ENCODE results near the gene CAMTA1. TPM values are rescaled to one million over a fixed set of nuclear protein-coding genes. Genes with fewer than 3 reads are reported as not detected.

Gene CAMTA1
- total RNA-seq, 6 donors from 2014 or later, result 38.8 to 74.0 (median 46.1) TPM

GRCh38 chr1:7302873-7303272, 517.6 kb downstream of the CAMTA1 start:
- Histone ChIP-seq H3K36me3 (no peaks in the 10 kb centered on the region), H3K9me3 (peaks cover 5 to 9% (median 8%) of the 10 kb centered on the region in 4 donors), H3K4me1 (no peaks in the 10 kb centered on the region), H3K27ac (no peak overlapping the region), H3K4me3 (no peak overlapping the region), H3K27me3 (no peaks in the 10 kb centered on the region)
- no peak for DNase-seq
- TF ChIP-seq EP300 (IDR thresholded peaks at IDR 0.05) (no peak), POLR2AphosphoS5 (IDR thresholded peaks at IDR 0.05) (no peak), POLR2A (IDR thresholded peaks at IDR 0.05) (no peak), CTCF (IDR thresholded peaks at IDR 0.05) (no peak)
- ATAC-seq (ENCODE audit: low FRiP score in 2 of 2), result no peak
- 48 to 60% methylated on average over 4 to 5 of the region's 5 CpGs for WGBS, 2 donors

- Histone ChIP-seq H3K9me3 (peaks cover 5 to 10% (median 8%) of the 10 kb centered on the region in 4 donors), H3K4me1 (no peaks in the 10 kb centered on the region), H3K4me3 (no peak overlapping the region), H3K27ac (no peak overlapping the region), H3K36me3 (no peaks in the 10 kb centered on the region), H3K27me3 (no peaks in the 10 kb centered on the region)
- TF ChIP-seq POLR2AphosphoS5 (IDR thresholded peaks at IDR 0.05) (no peak), CTCF (IDR thresholded peaks at IDR 0.05) (no peak), POLR2A (IDR thresholded peaks at IDR 0.05) (no peak), EP300 (IDR thresholded peaks at IDR 0.05) (no peak)
- DNase-seq (no peak), ATAC-seq (ENCODE audit: low FRiP score in 2 of 2) (no peak)
- WGBS, 2 donors, result 70 to 74% methylated on average over 8 of the region's 8 CpGs
These were observed 518.5 kb downstream of the CAMTA1 start for GRCh38 chr1:7303554-7304317.

- H3K4me3 ChIP-seq, result no peak overlapping the region
- TF ChIP-seq POLR2AphosphoS5 (IDR thresholded peaks at IDR 0.05) (no peak), POLR2A (IDR thresholded peaks at IDR 0.05) (no peak), EP300 (IDR thresholded peaks at IDR 0.05) (no peak), CTCF (IDR thresholded peaks at IDR 0.05) (no peak)
These were observed 527.9 kb downstream of the CAMTA1 start for GRCh38 chr1:7313081-7313546.

GRCh38 chr1:7313826-7314225, 528.6 kb downstream of the CAMTA1 start:
- DNase-seq (no peak), ATAC-seq (ENCODE audit: low FRiP score in 2 of 2) (no peak)
- Histone ChIP-seq H3K4me1 (no peaks in the 10 kb centered on the region), H3K9me3 (no peaks in the 10 kb centered on the region), H3K36me3 (no peaks in the 10 kb centered on the region), H3K27ac (no peak overlapping the region), H3K4me3 (no peak overlapping the region), H3K27me3 (no peaks in the 10 kb centered on the region)
- TF ChIP-seq POLR2AphosphoS5 (IDR thresholded peaks at IDR 0.05) (no peak), CTCF (IDR thresholded peaks at IDR 0.05) (no peak), POLR2A (IDR thresholded peaks at IDR 0.05) (no peak), EP300 (IDR thresholded peaks at IDR 0.05) (no peak)
- WGBS, 2 donors, result 87 to 93% methylated on average over 5 of the region's 5 CpGs

More at GRCh38 chr1:7313081-7313546, 527.9 kb downstream of the CAMTA1 start:
- 61 to 65% methylated on average over 8 of the region's 8 CpGs for WGBS, 2 donors
- Histone ChIP-seq H3K27ac (no peak overlapping the region), H3K36me3 (no peaks in the 10 kb centered on the region), H3K9me3 (no peaks in the 10 kb centered on the region), H3K27me3 (no peaks in the 10 kb centered on the region), H3K4me1 (no peaks in the 10 kb centered on the region)
- ATAC-seq (ENCODE audit: low FRiP score in 2 of 2) (no peak), DNase-seq (no peak)

GRCh38 chr1:7315316-7315715, 530.1 kb downstream of the CAMTA1 start:
- TF ChIP-seq POLR2AphosphoS5 (IDR thresholded peaks at IDR 0.05) (no peak), EP300 (IDR thresholded peaks at IDR 0.05) (no peak), CTCF (IDR thresholded peaks at IDR 0.05) (no peak), POLR2A (IDR thresholded peaks at IDR 0.05) (no peak)
- WGBS, 2 donors, result 83 to 85% methylated on average over 4 of the region's 4 CpGs
- no peaks in the 10 kb centered on the region for H3K27me3 ChIP-seq
- no peaks in the 10 kb centered on the region for H3K36me3 ChIP-seq
- ATAC-seq (ENCODE audit: low FRiP score in 2 of 2) (no peak), DNase-seq (no peak)
- no peaks in the 10 kb centered on the region for H3K4me1 ChIP-seq
- H3K4me3 ChIP-seq, result no peak overlapping the region
- no peak overlapping the region for H3K27ac ChIP-seq
- H3K9me3 ChIP-seq, result no peaks in the 10 kb centered on the region

Measured in upper lobe of left lung (tissue), 6 donors.